NCI-H82 treated with DMSO at 0.1 percent for 48 hours (cell line): ENCODE measurements around the gene APBA3.
A peak's percentile ranks its signal among the peaks of the same experiment; 100 is the strongest.

Source experiments
- DNase-seq: peaks from one replicate; lab custom pipeline; 2025; ENCODE audit not compliant: unreplicated experiment; lab: John Stamatoyannopoulos, UW

APBA3 gene

GRCh38 chr19:3788996-3789778 is 27.7 kb upstream of the APBA3 start:
- DNase-seq: no peak

- DNase-seq: no peak
These were observed 24.7 kb upstream of the APBA3 start, which contains the start of gene MATK for GRCh38 chr19:3785938-3786824. Gene MATK, minus strand, starts transcription at chr19:3786381. Its CDS starts 1,246 bp downstream, at chr19:3785135.

GRCh38 chr19:3785451-3785937 is 24.0 kb upstream of the APBA3 start:
- DNase-seq: no peak

GRCh38 chr19:3784607-3785450 is 23.3 kb upstream of the APBA3 start:
- DNase-seq: no peak

GRCh38 chr19:3783660-3784584 is 22.4 kb upstream of the APBA3 start:
- DNase-seq: no peak

- no peak for DNase-seq
These were observed 21.4 kb upstream of the APBA3 start for GRCh38 chr19:3782903-3783302.

- no peak for DNase-seq
These were observed 20.8 kb upstream of the APBA3 start for GRCh38 chr19:3782330-3782729.

- no peak for DNase-seq
These were observed 20.1 kb upstream of the APBA3 start for GRCh38 chr19:3781603-3782002.

- DNase-seq: no peak
These were observed 19.4 kb upstream of the APBA3 start for GRCh38 chr19:3780786-3781304.

GRCh38 chr19:3778899-3779723 is 17.6 kb upstream of the APBA3 start:
- no peak for DNase-seq

- no peak for DNase-seq
These were observed 16.8 kb upstream of the APBA3 start for GRCh38 chr19:3778104-3778867.

GRCh38 chr19:3776479-3777040 is 15.1 kb upstream of the APBA3 start:
- no peak for DNase-seq

GRCh38 chr19:3775831-3776230 is 14.3 kb upstream of the APBA3 start:
- DNase-seq: no peak

- no peak for DNase-seq
These were observed 13.9 kb upstream of the APBA3 start for GRCh38 chr19:3775374-3775711.

- peak; percentile 50 for DNase-seq
These were observed 13.3 kb upstream of the APBA3 start for GRCh38 chr19:3774621-3775373.

- no peak for DNase-seq
These were observed 12.5 kb upstream of the APBA3 start for GRCh38 chr19:3773814-3774515.
